SU-DHL-6 (cell line): ENCODE data around the gene CLP1.

Experiments
- H2AFZ ChIP-seq: fragments of 200-600 bp; sonication (generic); 2 replicates; pipeline ENCODE4 v1.6.1; 2014; ENCODE audit warnings: low read depth, mild to moderate bottlenecking, moderate library complexity, mixed read lengths, antibody characterized with exemption, low read length; ENCODE audit not compliant: severe bottlenecking
- H3F3A ChIP-seq: fragments of 200-600 bp; shearing (Covaris generic); 2 replicates; pipeline ENCODE4 v1.6.0; 2016; ENCODE audit warnings: antibody characterized with exemption, mild to moderate bottlenecking; ENCODE audit not compliant: insufficient read depth
- H3K27ac ChIP-seq: fragments of 200-600 bp; sonication (generic); 2 replicates; pipeline ENCODE4 v1.5.1; 2016; ENCODE audit warnings: low read depth, mild to moderate bottlenecking, low read length, moderate library complexity, mixed read lengths
- H3K27me3 ChIP-seq: fragments of 200-600 bp; sonication (generic), shearing (Covaris generic); 2 replicates; pipeline ENCODE4 v1.6.0; 2014; ENCODE audit warnings: mild to moderate bottlenecking, low read length
- H3K36me3 ChIP-seq: fragments of 200-600 bp; sonication (generic); 2 replicates; pipeline ENCODE4 v1.6.1; 2014; ENCODE audit warnings: mild to moderate bottlenecking, low read length, mixed read lengths
- H3K4me2 ChIP-seq: fragments of 300-600, 200-600 bp; shearing (Covaris generic), sonication (generic); 2 replicates; pipeline ENCODE4 v1.6.0; 2014; ENCODE audit warnings: low read length, low read depth, mild to moderate bottlenecking; ENCODE audit not compliant: poor library complexity, severe bottlenecking
- H3K4me3 ChIP-seq: fragments of 200-600 bp; sonication (generic); 2 replicates; pipeline ENCODE4 v1.5.1; 2014; ENCODE audit warnings: antibody characterized with exemption, low read length, mild to moderate bottlenecking, mixed read lengths; ENCODE audit not compliant: insufficient read depth, poor library complexity, severe bottlenecking
- H3K79me2 ChIP-seq: fragments of 200-600 bp; sonication (generic); 2 replicates; pipeline ENCODE4 v1.6.1; 2014; ENCODE audit warnings: mild to moderate bottlenecking, low read length, moderate library complexity; ENCODE audit not compliant: insufficient read depth
- H3K9ac ChIP-seq: fragments of 200-600 bp; sonication (generic); 2 replicates; pipeline ENCODE4 v1.7.0; 2014; ENCODE audit warnings: mild to moderate bottlenecking, low read length
- H3K9me2 ChIP-seq: fragments of 200-600 bp; sonication (generic); replicated peaks from 2 replicates; pipeline ENCODE4 v1.6.1; 2014; ENCODE audit warnings: low read length; ENCODE audit not compliant: insufficient read depth
- H3K9me3 ChIP-seq: fragments of 200-600 bp; sonication (generic); 2 replicates; pipeline ENCODE4 v1.6.1; 2014; ENCODE audit warnings: low read length, mixed read lengths; ENCODE audit not compliant: insufficient read depth
- H4K20me1 ChIP-seq: fragments of 200-600 bp; sonication (generic); 2 replicates; pipeline ENCODE4 v1.6.1; 2014; ENCODE audit warnings: low read depth, mild to moderate bottlenecking, antibody characterized with exemption, low read length, moderate library complexity, mixed read lengths
- EZH2phosphoT487 ChIP-seq: fragments of 200-600 bp; sonication (generic), shearing (Covaris generic); conservative IDR thresholded peaks from 2 replicates; pipeline ENCODE4 v1.6.1; 2018; ENCODE audit warnings: mild to moderate bottlenecking, antibody characterized with exemption, low read length, moderate library complexity, mixed read lengths
- TF ChIP-seq, protein P1 (sequence below): fragments of 200-600 bp; sonication (generic); IDR thresholded peaks from one replicate; pipeline ENCODE4 v1.5.1; 2017; ENCODE audit warnings: antibody characterized with exemption, mild to moderate bottlenecking, low read length, moderate library complexity; ENCODE audit not compliant: insufficient read depth, poor library complexity, severe bottlenecking

The CLP1 gene

GRCh38 chr11:57624864-57625263 lies 32.7 kb upstream of the CLP1 start:
- no peak overlapping the region for H2AFZ ChIP-seq
- TF ChIP-seq, protein P1, sequence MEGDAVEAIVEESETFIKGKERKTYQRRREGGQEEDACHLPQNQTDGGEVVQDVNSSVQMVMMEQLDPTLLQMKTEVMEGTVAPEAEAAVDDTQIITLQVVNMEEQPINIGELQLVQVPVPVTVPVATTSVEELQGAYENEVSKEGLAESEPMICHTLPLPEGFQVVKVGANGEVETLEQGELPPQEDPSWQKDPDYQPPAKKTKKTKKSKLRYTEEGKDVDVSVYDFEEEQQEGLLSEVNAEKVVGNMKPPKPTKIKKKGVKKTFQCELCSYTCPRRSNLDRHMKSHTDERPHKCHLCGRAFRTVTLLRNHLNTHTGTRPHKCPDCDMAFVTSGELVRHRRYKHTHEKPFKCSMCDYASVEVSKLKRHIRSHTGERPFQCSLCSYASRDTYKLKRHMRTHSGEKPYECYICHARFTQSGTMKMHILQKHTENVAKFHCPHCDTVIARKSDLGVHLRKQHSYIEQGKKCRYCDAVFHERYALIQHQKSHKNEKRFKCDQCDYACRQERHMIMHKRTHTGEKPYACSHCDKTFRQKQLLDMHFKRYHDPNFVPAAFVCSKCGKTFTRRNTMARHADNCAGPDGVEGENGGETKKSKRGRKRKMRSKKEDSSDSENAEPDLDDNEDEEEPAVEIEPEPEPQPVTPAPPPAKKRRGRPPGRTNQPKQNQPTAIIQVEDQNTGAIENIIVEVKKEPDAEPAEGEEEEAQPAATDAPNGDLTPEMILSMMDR, result no peak
- no peak for TF ChIP-seq EZH2phosphoT487
- no peaks in the 10 kb centered on the region for H3K9me2 ChIP-seq
- no peak overlapping the region for H3K4me3 ChIP-seq
- no peaks in the 10 kb centered on the region for H4K20me1 ChIP-seq
- H3F3A ChIP-seq, result no peaks in the 10 kb centered on the region
- H3K4me2 ChIP-seq, result no peak overlapping the region
- H3K9me3 ChIP-seq, result peaks cover 1% of the 10 kb centered on the region; the same call in 1 of the 2 replicates
- no peak overlapping the region for H3K9ac ChIP-seq
- no peaks in the 10 kb centered on the region for H3K79me2 ChIP-seq
- H3K27me3 ChIP-seq, result no peaks in the 10 kb centered on the region
- H3K27ac ChIP-seq, result no peak overlapping the region
- no peaks in the 10 kb centered on the region for H3K36me3 ChIP-seq

DNA sequence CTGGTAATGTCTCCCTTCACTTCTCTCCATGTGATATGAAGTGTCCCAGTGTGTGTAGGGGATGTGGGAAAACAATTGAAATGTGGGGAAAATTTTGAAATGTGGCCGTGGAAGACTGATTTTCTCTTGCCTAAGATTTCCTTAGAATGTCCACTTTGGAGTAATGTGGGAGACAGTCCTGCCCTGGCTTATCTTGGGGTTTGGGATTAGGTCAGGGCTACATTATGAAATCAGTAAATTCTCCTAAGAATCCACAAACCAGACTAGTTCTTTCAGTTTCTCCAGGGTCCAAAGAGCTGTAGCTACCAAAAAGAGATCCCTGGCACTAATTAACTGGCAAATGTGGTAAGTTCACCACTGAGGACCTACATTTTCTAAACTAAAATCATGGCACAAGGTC lies 30.7 kb upstream of the CLP1 start:
- H3K27me3 ChIP-seq, result no peaks in the 10 kb centered on the region
- H3K4me2 ChIP-seq, result no peak overlapping the region
- H3K27ac ChIP-seq, result no peak overlapping the region
- H3F3A ChIP-seq, result no peaks in the 10 kb centered on the region
- no peak for TF ChIP-seq EZH2phosphoT487
- TF ChIP-seq, protein P1, result no peak
- H3K79me2 ChIP-seq, result no peaks in the 10 kb centered on the region
- H3K36me3 ChIP-seq, result no peaks in the 10 kb centered on the region
- H3K9ac ChIP-seq, result no peak overlapping the region
- no peaks in the 10 kb centered on the region for H3K9me2 ChIP-seq
- no peak overlapping the region for H3K4me3 ChIP-seq
- no peak overlapping the region for H2AFZ ChIP-seq
- H3K9me3 ChIP-seq, result no peaks in the 10 kb centered on the region
- no peaks in the 10 kb centered on the region for H4K20me1 ChIP-seq

GRCh38 chr11:57630171-57630570 lies 27.4 kb upstream of the CLP1 start:
- Histone ChIP-seq H3F3A (no peaks in the 10 kb centered on the region), H3K79me2 (no peaks in the 10 kb centered on the region), H3K4me3 (no peak overlapping the region), H3K36me3 (no peaks in the 10 kb centered on the region), H3K9me2 (no peaks in the 10 kb centered on the region), H3K4me2 (no peak overlapping the region), H3K27ac (no peak overlapping the region), H2AFZ (no peak overlapping the region), H3K27me3 (no peaks in the 10 kb centered on the region), H3K9me3 (no peaks in the 10 kb centered on the region), H4K20me1 (no peaks in the 10 kb centered on the region), H3K9ac (no peak overlapping the region)
- no peak for TF ChIP-seq EZH2phosphoT487
- TF ChIP-seq, protein P1, result no peak
